Vein endothelial cell (primary cell): ENCODE data around the gene HPF1. TPM values are rescaled to one million over a fixed set of nuclear protein-coding genes. Genes with fewer than 3 reads are reported as not detected.

ENCODE experiments used
- total RNA-seq: library from RNA; depleted of rRNA; stranded (reverse); fragments of >200 nt; gene quantifications from 2 replicates; pipeline ENCODE4 v1.2.3, GENCODE V29; 2012

The HPF1 gene
- total RNA-seq, result 23.7 and 25.5 TPM in 2 replicates

GRCh38 chr4:169757575-169758184, at the start of gene HPF1:
TSS of gene HPF1 (minus strand) at chr4:169757944. CDS start at chr4:169757877, 67 bp downstream.

Other genes starting within 250 kb of the HPF1 start
- gene NEK1, start 145.4 kb downstream of the HPF1 start, total RNA-seq, result 5.9 and 6.7 TPM in 2 replicates
- gene CLCN3, start 137.4 kb downstream of the HPF1 start, total RNA-seq, result 44.4 and 58.6 TPM in 2 replicates